Vagina (tissue), 2 donors: ENCODE measurements around the gene RANBP3. TPM values are rescaled to one million over a fixed set of nuclear protein-coding genes. Genes with fewer than 3 reads are reported as not detected.

ENCODE experiments used
- DNase-seq, 2 donors: peaks; one replicate each; pipeline ENCODE4 v3.0.0-alpha.2; 2017; ENCODE audit errors: extremely low spot score in 2 of 2
- H3K27ac ChIP-seq: fragments of 200-600 bp; sonication (generic); one replicate; pipeline ENCODE4 v1.5.1; 2019
- H3K27me3 ChIP-seq: fragments of 200-600 bp; sonication (generic); one replicate; pipeline ENCODE4 v1.5.1; 2019
- H3K36me3 ChIP-seq, 2 donors: fragments of 200-600 bp; sonication (generic); one replicate each; pipeline ENCODE4 v1.5.1; 2017 to 2019
- H3K4me1 ChIP-seq: fragments of 200-600 bp; sonication (generic); one replicate; pipeline ENCODE4 v1.5.1; 2019
- H3K4me3 ChIP-seq, 2 donors: fragments of 200-600 bp; sonication (generic); 1 replicate in 1 of 2; 2 replicates in 1 of 2; pipeline ENCODE4 v1.5.1; 2016 to 2019
- H3K9me3 ChIP-seq: fragments of 200-600 bp; sonication (generic); one replicate; pipeline ENCODE4 v1.5.1; 2019
- CTCF ChIP-seq, 3 experiments: fragments of 450-650 bp in 2 of 3; fragments of 200-600 bp in 1 of 3; sonication (generic) in 1 of 3; IDR thresholded peaks; one replicate each; pipeline ENCODE4 v1.5.1; 2017 to 2019; ENCODE audit warnings: antibody characterized with exemption in 3 of 3, mild to moderate bottlenecking in 2 of 3, moderate library complexity in 2 of 3
- POLR2A ChIP-seq, 2 donors: fragments of 450-650 bp; IDR thresholded peaks; one replicate each; pipeline ENCODE4 v1.6.1; 2017; ENCODE audit warnings: antibody characterized with exemption in 2 of 2, mild to moderate bottlenecking in 2 of 2, moderate library complexity in 2 of 2
- POLR2AphosphoS5 ChIP-seq, 2 donors: sonication (generic); formaldehyde crosslinking; IDR thresholded peaks; one replicate each; pipeline ENCODE4 v1.9.0; 2017; ENCODE audit warnings: antibody characterized with exemption in 2 of 2, mild to moderate bottlenecking in 2 of 2, low read depth in 1 of 2; ENCODE audit not compliant: insufficient read depth in 1 of 2
- intact Hi-C: fragments of 100-400 bp; cut with DNase I; formaldehyde crosslinking; loops from one replicate; pipeline ENCODE4 v1.15.1; 2023
- total RNA-seq: library from RNA; depleted of rRNA; stranded (reverse); fragments of >200 nt; gene quantifications from one replicate; pipeline ENCODE4 v1.2.3, GENCODE V29; 2016

RANBP3 gene
- total RNA-seq, 1 donor from 2014 or later, result 110 TPM

- Histone ChIP-seq H3K4me1 (peaks cover 39% of the 10 kb centered on the region), H3K36me3 (peaks cover 0 to 8% of the 10 kb centered on the region in 2 donors), H3K9me3 (no peaks in the 10 kb centered on the region), H3K27ac (peak overlapping the region; percentile 30), H3K27me3 (no peaks in the 10 kb centered on the region), H3K4me3 (peak overlapping the region; percentile 77 to 78)
- TF ChIP-seq POLR2A (IDR thresholded peaks at IDR 0.05) (no peak), POLR2AphosphoS5 (IDR thresholded peaks at IDR 0.05; ENCODE audit: insufficient read depth in 1 of 2, low read depth in 1 of 2) (no peak), CTCF (IDR thresholded peaks at IDR 0.05) (no peak)
- intact Hi-C loops, result no loop called here
- no peak for DNase-seq
Measured at GRCh38 chr19:5905114-5905778, 72.7 kb downstream of the RANBP3 start.

- intact Hi-C loops, result no loop called here
- H3K36me3 ChIP-seq, result peaks cover 0 to 4% of the 10 kb centered on the region in 2 donors
- peak within 1 kb of the TSS; percentile 77 to 78 for H3K4me3 ChIP-seq
- peak; percentile 100 for DNase-seq
- no peaks in the 10 kb centered on the region for H3K27me3 ChIP-seq
- no peaks in the 10 kb centered on the region for H3K9me3 ChIP-seq
- H3K4me1 ChIP-seq, result peaks cover 39% of the 10 kb centered on the region
- peak within 1 kb of the TSS; percentile 87 for H3K27ac ChIP-seq
- no peak for TF ChIP-seq CTCF (IDR thresholded peaks at IDR 0.05)
- peak in 1 of 2 donors; percentile 12 for TF ChIP-seq POLR2A (IDR thresholded peaks at IDR 0.05)
- peak in 1 of 2 donors; percentile 53 for TF ChIP-seq POLR2AphosphoS5 (IDR thresholded peaks at IDR 0.05; ENCODE audit: insufficient read depth in 1 of 2, low read depth in 1 of 2)
Measured at GRCh38 chr19:5904352-5905113, 73.4 kb downstream of the RANBP3 start, which contains the start of gene VMAC. Gene VMAC, plus strand, starts transcription at chr19:5904872. Its CDS starts 19 bp downstream, at chr19:5904891.

DNA sequence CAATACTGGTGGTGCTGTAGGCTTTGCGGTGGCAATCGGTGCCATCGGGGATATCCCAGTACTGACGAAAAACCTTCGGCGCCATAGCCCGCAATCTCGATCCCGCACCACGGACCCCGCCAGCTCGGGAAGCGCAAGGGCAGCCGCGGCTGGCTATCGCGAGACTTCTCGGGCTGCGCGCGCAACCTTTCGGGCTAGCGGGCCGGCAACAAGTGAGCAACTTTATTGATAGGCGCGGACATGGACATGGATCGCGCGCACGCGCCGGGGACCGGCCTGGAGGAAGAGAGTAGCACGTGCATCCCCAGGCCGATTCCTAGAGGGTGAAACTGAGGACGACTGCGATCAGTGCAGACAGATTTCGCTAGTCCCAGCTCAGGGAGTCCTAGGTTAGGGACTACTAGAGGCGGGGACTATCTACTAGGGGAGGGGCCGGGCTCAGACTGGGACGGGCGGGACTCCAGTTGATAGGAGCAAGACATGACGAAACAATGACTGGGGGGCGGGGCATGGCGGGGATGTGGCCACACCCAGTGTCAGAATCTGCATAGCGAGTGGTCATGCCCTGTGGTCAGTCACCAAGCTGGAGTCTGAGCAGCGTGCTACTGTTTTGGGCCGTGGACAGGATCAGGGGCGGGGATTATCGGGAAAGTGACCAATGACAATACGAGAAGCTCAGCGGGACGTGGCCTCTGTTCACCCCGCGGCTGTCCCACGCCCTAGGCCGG is 74.2 kb downstream of the RANBP3 start, which contains the start of gene NDUFA11:
Gene NDUFA11 (minus strand): TSS at position 167 of the 728 bp plus-strand sequence. CDS start 82 bp downstream, at position 85.
- Histone ChIP-seq H3K27me3 (no peaks in the 10 kb centered on the region), H3K4me3 (peak within 1 kb of the TSS; percentile 77 to 78), H3K9me3 (no peaks in the 10 kb centered on the region), H3K27ac (peak within 1 kb of the TSS; percentile 87), H3K36me3 (peaks cover 0 to under 1% of the 10 kb centered on the region in 2 donors), H3K4me1 (peaks cover 39% of the 10 kb centered on the region)
- intact Hi-C loops, result no loop called here
- TF ChIP-seq POLR2AphosphoS5 (IDR thresholded peaks at IDR 0.05; ENCODE audit: insufficient read depth in 1 of 2, low read depth in 1 of 2) (peak; percentile 90 to 94), CTCF (IDR thresholded peaks at IDR 0.05) (no peak)
- DNase-seq, result peak; percentile 99 to 100

DNA sequence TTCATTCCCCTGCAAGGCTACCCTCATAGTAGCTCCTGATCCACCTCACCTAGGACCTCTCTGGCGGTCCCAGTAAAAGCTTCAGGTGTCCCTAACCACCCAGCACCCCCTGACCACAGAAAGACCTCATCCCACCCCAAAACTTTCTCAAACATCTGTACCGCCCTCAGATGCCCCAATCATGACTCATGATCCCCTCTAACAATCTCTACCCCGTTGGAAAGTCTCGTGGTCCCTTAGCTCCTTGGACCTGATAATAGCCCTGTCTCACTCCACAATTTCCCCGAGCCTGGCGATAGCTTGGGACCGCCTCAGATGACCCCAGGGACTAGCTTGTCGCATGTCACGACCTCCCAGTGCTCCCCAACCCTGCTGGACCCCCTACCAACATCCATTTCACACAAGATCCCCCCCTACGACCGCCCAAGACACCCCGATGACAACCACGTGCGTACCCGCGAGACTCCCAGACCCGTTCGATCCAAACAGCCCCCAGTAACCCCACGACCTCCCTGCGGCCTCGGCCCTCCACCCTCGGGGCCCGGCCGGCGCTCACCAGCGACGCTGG is 74.8 kb downstream of the RANBP3 start:
- no peaks in the 10 kb centered on the region for H3K27me3 ChIP-seq
- no peaks in the 10 kb centered on the region for H3K9me3 ChIP-seq
- peak overlapping the region; percentile 87 for H3K27ac ChIP-seq
- no peak for DNase-seq
- intact Hi-C loops, result no loop called here
- peak overlapping the region; percentile 77 to 78 for H3K4me3 ChIP-seq
- H3K36me3 ChIP-seq, result no peaks in the 10 kb centered on the region
- peaks cover 39% of the 10 kb centered on the region for H3K4me1 ChIP-seq
- no peak for TF ChIP-seq POLR2AphosphoS5 (IDR thresholded peaks at IDR 0.05; ENCODE audit: insufficient read depth in 1 of 2, low read depth in 1 of 2)
- no peak for TF ChIP-seq POLR2A (IDR thresholded peaks at IDR 0.05)
- TF ChIP-seq CTCF (IDR thresholded peaks at IDR 0.05), result no peak
